Nucleus accumbens (tissue), 56 donors: ENCODE measurements around the gene CRTC3.
"Not testable (repeated sequence)": the region's sequence is repeated elsewhere in the genome, so short reads cannot be mapped to it uniquely, and the experiment has no call there.

Source experiments
- DNase-seq, 56 donors: peaks; one replicate each; lab custom pipeline; 2025; lab: John Stamatoyannopoulos, UW

The CRTC3 gene

DNA sequence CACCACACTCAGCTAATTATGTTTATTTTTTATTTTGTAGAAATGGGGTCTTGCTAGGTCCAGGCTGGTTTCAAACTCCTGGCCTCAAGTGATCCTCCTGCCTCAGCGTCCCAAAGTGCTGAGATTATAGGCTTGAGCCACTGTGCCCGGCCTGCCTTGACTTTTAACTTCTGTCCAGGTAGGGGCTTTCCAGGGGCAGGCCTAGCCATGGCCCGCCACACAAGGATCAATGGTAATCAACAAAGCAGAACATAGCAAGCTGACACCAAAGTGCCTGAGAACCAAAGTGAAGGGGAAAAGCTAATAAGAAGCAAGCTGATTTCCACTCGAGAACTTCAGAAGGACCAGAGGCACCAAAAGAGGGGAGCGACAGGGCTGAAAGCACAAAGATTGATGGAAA is 9.4 kb upstream of the CRTC3 start:
- DNase-seq, result no peak

DNA sequence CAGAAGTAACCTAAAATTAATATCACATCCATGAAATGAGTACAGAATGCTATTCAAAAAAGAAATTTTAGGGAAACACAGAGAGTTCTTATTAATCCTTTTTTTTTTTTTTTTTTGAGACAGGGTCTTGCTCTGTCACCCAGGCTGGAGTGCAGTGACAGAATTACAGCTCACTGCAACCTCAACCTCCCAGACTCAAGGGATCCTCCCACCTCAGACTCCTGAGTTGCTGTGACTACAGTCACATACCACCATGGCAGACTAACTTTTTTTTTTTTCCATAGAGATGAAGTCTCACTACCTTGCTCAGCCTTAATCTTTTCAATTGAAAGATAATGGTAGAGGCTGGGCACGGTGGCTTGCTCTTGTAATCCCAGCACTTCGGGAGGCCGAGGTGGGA is 6.3 kb upstream of the CRTC3 start:
- DNase-seq, result no peak

DNA sequence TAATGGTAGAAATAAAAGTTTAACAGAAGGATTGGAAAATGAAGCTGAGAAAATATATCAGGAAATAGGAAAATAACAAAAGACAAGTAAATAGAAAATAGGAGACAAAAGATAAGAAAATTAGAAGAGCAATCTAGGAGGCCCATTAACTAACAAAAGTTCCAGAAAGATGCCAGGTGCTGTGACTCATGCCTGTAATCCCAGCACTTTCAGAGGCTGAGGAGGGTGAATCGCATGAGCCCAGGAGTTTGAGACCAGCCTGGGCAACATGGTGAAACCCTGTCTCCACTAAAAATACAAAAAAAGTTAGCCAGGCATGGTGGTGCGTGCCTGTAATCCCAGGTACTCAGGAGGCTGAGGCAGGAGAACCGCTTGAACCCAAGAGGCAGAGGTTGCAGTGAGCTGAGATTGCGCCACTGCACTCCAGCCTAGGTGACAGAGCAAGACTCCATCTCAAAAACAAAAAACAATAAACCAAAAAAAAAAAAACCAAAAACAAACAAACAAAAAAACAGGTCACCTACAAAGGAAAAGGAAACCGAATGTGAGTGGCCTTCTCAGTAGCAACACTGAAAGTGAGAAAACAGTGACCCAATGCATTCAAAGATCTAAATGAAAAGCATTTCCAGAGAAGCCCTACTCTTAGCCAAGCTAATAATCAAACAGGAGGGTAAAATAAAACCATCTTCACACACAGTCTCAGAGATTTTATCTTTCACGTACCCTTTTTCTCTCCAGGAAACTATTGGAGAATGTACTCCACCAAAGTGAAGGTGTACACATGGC is 5.5 kb upstream of the CRTC3 start:
- not testable (repeated sequence) for DNase-seq

DNA sequence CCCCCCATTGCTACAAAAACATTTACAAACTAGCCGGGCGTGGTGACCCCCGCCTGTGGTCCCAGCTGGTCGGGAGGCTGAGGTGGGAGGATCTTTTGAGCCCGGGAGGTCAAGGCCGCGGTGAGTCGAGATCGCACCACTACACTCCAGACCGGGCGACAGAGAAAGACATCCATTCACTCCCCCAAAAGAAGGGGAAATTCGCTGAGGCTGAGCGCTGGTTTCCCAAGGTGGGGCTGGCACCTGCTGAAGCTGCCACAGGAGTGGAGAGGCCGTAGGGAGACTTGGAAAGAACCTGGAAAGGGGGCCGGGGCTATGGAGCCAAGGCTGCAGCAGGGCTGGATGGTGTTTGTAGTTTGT is 732 bp upstream of the CRTC3 start:
- DNase-seq, result peak in 1 of 56 donors; percentile 35

DNA sequence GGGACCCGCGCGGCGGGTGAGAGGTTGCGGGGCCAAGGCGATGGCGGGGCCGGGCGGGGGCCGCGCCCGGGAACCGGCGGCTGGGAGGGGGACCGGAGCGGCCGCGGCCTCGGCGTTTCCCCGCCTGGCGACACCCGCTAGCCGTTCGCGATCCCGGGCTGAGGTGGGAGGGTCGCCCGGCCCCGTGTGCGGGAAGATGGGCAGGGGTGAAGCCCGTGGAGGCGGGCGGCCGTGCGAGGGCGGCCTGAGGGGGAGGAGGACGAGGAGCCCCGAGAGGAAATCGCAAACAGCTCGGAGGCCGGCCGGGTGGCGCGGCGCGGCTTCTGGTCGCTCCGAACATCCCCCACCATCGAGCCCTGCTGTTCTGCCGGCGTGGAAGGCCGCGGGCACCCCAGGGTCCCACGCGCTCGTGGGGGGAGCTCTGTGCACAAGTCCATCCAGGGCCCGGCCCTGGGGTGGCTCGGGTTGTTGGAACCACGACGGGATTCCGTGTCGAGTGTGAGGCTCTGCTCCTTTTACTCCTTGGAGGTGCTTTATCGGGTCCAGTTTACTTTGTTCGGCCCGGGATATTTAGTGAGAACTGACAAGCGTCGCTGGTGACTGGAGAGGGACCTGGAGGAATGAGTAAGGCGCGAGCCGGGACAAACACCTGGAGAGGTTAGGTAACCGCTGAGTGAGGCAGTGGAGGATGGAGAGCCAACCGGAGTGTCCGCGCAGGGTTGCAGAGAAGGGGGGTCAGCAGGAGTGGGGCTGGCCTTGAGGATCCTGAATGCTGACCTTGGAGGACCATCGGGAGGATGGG is 728 bp downstream of the CRTC3 start:
- DNase-seq, result peak in 40 of 56 donors; percentile 13 to 81 (median 46)

DNA sequence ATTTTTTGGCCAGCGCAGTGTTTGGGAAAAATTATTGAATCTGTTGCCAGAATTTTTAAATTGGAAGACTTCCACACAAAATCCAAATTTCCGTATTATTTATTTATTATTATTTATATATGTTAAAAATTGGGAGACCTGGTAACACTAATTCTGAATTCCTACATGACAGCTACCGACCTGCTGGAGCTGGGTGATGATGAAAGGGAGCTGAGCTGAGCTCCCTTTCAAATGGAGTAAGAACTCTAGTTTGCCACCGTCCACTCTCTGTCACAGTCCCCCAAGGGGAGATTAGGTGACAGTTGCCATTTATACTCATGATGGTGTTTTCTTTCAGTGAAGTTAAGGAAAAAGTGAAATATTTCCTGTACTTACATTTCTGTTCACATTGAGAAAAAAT is 1.4 kb downstream of the CRTC3 start:
- DNase-seq, result no peak

DNA sequence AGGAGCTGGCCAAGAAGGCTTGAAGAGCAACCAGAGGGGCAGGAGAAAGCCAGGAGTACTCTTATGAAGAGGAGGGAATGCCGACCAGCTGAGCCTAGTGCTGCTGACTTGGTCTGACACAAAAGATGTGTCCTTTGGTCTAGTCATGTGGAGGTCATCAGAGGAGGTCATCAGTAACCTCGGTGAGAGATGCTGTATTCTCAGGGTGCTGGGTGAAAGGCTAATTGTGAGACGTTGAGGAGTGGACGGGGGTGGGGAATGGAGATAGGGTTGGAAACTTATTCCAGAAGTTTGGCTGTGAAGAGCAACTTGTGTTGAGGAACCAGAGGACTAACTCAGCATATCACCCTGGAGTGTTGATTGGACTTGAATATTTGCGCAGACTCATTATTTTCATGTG is 5.5 kb downstream of the CRTC3 start:
- no peak for DNase-seq

DNA sequence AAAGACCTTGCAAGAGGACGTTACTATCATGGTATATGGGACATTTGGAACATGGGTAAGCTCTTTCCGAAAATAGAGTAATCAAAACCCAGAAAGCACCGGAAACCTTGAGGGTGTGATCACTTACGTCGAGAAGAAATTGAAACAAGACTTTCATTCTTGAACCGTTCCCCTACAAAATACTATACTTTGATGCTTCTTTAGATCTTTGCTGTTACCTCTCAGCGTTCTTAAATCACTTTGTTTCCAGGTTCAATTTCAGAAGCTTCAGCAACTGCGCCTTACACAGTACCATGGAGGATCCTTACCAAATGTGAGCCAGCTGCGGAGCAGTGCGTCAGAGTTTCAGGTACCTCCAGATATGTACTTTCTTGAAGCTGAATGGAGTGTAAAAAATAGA is 10.1 kb downstream of the CRTC3 start:
- no peak for DNase-seq

DNA sequence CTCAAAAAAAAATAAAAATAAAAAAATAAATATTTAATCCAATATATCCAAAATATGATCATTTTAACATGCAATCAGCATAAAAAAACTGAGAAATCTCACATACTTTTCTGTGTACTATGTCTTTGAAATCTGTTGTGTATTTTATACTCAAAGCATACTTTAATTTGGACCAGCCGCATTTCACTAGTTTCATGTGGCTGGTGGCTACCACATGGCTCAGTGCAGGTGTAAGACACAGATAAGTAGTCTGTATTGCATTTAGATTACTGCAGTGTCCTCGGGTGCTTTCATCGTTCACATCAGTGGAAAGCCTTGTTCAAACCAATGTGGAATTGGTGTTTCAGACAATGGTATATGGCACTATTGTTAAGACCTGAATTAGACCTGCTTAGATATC is 11.0 kb downstream of the CRTC3 start:
- DNase-seq, result no peak

DNA sequence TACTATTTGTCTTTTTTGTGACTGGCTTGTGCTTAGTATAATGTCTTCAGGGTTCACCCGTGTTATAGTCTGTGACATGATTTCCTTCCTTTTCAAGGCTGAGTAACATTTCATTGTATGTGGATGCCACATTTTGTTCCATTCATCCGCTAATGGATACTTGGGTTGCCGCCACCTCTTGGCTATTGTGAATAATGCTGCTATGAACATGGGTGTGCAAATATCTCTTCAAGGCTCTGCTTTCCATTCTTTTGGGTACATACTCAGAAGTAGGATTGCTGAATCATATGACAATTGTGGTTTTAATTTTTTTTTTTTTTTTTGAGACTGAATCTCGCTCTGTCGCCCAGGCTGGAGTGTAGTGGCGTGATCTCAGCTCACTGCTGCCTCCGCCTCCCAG is 15.4 kb downstream of the CRTC3 start:
- no peak for DNase-seq

DNA sequence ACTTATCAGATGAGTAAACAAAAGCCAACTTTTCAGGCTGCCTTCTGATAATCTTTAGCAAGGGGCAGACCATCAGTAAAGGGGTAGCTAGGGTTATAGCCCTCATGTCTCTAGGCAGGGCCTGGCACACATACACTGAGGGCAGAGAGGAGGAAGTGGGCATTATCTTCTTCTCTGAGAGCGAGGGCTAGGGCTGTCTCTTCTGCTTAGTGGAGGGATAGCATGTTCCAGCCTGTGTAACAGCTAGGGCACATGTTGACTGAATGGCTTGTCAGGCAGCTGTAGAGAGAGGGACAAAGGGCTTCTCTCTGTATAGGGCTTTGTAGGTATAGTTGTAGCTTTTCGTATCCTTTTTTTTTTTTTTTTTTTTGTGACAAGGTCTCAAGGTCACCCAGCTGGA is 17.8 kb downstream of the CRTC3 start:
- DNase-seq, result peak in 1 of 56 donors; percentile 10

DNA sequence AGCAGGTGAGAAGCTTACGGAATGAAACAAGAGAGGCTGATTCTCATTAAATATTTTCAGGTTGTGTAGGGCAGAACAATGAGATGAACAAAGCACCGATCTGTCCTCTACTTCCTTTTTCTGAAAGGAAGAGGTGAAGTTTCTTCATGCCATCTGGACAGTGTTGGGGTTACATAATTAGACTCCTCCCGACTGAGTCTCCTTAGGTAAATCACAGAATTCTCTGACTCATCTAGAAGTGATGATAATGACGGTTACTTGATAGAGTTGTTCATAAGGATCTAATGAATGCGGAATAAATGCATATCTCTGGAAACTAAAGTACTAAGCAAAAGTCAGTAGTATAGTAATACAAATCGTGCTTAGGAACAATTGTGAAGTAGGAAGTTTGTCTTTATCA is 21.2 kb downstream of the CRTC3 start:
- no peak for DNase-seq

DNA sequence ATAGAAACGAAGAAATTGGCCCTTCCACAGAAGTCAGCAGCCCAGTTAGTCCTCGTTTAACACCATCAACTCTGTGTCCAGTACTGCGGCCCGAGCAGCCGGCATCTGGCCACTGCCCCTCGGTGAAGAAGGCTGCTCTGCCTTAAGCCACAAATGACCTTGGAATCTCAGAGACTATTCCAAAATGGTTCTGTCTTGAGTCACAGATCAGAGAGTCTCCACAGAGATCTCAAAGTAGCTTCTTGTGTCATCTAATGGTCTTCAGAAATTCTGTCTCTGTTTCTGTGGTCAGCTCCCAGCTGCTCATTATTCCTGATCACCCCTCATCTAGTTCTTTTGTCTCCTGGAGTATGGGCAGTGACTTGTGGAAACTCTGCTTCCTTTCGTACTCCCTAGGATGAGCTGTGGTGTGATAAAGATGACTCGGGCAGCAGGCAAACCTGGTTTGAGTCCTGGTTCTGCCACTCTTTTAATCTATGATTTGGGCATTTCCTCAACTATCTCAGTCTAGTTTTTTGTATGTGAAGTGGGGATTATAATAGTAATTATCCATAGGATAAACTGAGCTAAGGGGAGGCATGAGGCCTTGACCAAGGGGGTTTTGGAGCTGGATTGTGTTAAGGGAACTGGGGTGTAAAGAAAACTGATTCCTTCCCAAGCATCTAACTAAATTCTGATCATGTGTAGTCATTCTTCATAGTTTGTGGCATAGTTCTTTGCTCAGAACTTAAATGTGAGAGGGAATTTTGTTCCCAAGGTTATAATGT is 22.6 kb downstream of the CRTC3 start:
- DNase-seq, result no peak

DNA sequence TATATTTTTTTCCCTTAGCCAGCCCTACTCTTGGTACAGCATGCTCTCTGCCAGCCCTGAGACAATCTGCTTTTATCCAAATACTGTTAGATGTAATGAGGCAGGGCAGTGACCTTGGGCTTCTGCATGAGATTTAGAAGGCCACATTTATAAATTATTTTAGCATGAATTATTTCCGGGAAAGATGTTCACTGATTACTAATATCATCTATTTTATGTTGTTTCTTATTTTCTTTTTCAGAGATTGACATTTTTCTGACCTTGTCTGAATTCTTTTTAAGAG is 23.1 kb downstream of the CRTC3 start:
- no peak for DNase-seq

DNA sequence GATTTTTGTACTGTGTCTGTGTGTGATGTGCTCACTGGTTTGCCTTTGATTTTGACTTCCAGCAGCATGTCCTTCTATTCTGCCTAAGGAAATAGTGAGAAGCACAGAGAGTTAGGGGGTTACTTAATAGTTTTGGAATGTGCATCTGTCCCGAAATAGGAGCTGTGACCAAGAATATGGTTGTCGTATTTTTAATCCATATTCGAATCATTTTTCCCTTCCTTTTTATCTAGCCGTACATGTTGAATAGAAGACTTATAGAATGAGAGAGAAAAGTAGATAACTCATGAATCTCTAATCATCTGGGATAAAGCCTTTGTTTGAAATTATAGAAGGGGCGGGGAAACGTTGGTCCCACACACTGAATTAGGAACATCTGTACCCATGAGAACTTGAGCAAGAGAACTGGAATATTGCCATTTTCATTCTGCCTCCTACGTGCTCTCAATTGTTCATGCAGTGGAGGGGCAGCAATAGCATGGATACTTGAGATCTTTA is 23.6 kb downstream of the CRTC3 start:
- DNase-seq, result peak in 21 of 56 donors; percentile 13 to 59 (median 26)

DNA sequence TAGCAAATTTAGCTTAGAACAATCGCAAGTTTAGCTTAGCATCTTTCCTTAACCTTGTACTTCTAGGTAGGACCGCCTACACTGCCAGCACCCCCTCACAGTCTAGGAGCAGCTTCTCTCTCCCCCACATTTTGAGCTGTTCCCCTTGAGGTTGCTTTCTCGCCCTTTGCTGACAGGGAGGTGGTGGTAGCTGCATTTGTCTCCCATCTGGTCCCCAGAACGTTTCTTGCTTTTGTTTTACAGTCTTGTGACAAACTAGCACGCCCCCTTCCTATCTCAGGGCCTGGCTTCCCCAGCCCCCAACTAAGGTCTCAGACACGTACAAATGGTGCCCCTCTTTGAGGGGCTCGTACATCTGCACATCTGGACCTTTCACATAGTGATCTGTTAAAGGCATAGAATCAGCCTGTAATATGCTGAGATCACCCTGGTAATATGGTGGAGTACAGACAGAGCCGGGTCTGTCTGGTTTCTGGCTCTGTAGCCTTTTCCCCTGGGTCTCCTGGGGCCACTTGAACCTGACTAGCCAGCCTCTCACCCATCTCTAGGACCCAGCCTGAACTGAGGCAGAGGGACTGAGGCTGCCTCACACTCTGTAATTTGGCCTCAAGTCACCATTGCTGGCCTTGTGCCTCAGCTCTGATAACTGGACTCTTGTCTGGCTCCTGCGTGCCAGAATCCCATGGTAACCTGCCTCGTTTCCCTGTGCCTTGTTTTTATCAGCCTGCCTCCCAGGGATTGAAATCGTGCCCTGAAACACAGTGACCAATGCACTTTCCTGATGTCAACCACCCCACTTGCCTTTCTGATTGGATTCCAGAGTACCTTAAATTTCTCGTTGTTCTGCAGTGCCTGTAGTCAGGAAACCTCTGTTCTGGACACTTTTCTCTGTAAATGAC is 27.7 kb downstream of the CRTC3 start:
- peak in 50 of 56 donors; percentile 23 to 87 (median 60) for DNase-seq

DNA sequence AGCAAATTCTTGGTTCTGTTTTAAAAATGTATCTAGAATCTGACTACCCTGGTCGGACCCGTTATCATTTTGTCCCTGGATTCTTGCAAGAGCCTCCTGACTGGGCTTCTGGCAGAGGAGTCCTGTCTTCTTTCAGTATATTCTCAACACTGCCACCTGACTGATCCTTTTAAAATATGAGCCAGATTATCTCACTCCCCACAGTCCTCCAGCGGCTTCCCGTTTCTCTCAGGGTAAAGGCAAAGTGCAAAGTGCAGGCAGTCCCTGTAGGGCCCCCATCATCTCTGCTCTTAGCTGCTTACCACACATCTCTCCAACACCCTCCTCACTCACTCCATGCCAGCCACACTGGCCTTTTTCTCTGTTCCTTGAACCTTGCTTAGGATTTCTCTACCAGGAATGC is 28.4 kb downstream of the CRTC3 start:
- peak in 1 of 56 donors; percentile 52 for DNase-seq

DNA sequence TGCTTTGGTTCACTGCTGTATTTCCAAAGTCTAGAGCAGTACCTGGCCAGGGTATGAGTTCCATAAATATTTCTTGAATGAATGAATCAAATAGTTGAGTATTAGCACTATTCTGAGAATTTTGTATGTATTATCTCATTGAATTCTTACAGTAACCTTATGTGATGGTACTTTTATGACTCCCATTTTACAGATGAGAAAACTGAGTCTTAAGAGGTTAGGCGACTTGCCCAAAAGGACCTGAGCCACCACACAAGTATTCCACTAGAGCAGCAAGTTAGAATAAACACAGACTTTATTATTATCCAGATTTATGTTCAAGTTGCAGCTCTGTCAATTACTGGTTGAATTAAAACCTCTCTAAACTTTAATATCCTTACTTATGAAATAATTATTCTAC is 29.4 kb downstream of the CRTC3 start:
- no peak for DNase-seq

DNA sequence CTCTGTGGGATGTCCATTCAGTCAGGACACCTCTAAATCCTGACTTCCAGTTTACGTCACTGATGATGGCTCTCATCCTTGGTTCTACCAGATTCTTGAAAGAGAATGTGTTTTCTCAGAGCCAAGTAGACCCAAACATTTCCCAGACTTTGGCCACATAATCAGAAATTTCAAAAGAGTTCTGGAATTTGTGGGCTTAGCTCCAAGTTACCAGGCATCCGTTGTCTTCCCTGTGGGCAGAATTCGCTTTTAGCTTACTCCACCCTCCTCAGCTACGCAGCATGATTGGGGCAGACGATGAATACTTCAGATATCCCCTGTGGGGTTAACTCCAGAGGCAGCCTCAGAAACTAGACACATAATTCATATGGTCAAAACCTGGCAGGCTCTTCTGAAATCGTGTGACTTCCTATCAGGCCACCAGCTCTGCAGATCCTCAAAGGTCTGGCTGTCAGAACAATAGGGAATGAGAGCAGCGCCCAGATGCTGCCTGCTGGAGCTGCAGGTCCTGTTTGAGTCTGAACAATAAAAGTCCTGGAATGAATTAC is 30.6 kb downstream of the CRTC3 start:
- DNase-seq, result peak in 5 of 56 donors; percentile 24 to 48 (median 31)
